Stomach (tissue), 9 donors: ENCODE results near the gene TMEM81. TPM values are rescaled to one million over a fixed set of nuclear protein-coding genes. Genes with fewer than 3 reads are reported as not detected.

ENCODE experiments used
- DNase-seq, 2 donors: peaks; one replicate each; pipeline versions ENCODE4 v3.0.0 to v3.0.0-alpha.2; 2013 to 2019
- H3K27ac ChIP-seq, 5 donors: fragments of 200-600 bp in 4 of 5; sonication (generic) in 4 of 5; one replicate each; pipeline ENCODE4 v1.5.1; 2013 to 2019; ENCODE audit warnings: mild to moderate bottlenecking in 1 of 5, moderate library complexity in 1 of 5
- H3K27me3 ChIP-seq, 3 donors: fragments of 200-600 bp; sonication (generic); one replicate each; pipeline ENCODE4 v1.5.1; 2017 to 2019; ENCODE audit warnings: mixed run types in 1 of 3
- H3K36me3 ChIP-seq, 4 donors: fragments of 200-600 bp; sonication (generic); 1 replicate in 3 of 4; 2 replicates in 1 of 4; pipeline ENCODE4 v1.5.1; 2016 to 2019
- H3K4me1 ChIP-seq, 4 donors: fragments of 200-600 bp; sonication (generic); one replicate each; pipeline ENCODE4 v1.5.1; 2016 to 2019
- H3K4me3 ChIP-seq, 4 donors: fragments of 200-600 bp; sonication (generic) in 3 of 4; one replicate each; pipeline ENCODE4 v1.5.1; 2016 to 2019; ENCODE audit warnings: mild to moderate bottlenecking in 1 of 4
- H3K9me3 ChIP-seq, 4 donors: fragments of 200-600 bp; sonication (generic); one replicate each; pipeline ENCODE4 v1.5.1; 2016 to 2019
- CTCF ChIP-seq, 7 experiments: fragments of 450-650 bp in 4 of 7; fragments of 200-600 bp in 3 of 7; sonication (generic) in 3 of 7; IDR thresholded peaks; one replicate each; pipeline ENCODE4 v1.5.1; 2016 to 2019; ENCODE audit warnings: antibody characterized with exemption in 7 of 7, control low read depth in 2 of 7, mild to moderate bottlenecking in 1 of 7
- EP300 ChIP-seq: sonication (generic); formaldehyde crosslinking; IDR thresholded peaks from one replicate; pipeline ENCODE4 v1.6.1; 2017; ENCODE audit warnings: antibody characterized with exemption
- POLR2A ChIP-seq, 4 donors: fragments of 450-650 bp; IDR thresholded peaks; one replicate each; pipeline ENCODE4 v1.6.1; 2016; ENCODE audit warnings: antibody characterized with exemption in 4 of 4, control low read depth in 2 of 4, mild to moderate bottlenecking in 1 of 4, moderate library complexity in 1 of 4
- POLR2AphosphoS5 ChIP-seq, 3 donors: sonication (generic); formaldehyde crosslinking; IDR thresholded peaks; one replicate each; pipeline ENCODE4 v1.6.1; 2016; ENCODE audit warnings: antibody characterized with exemption in 3 of 3
- WGBS, 5 donors: extraction: QIAGEN DNeasy Blood & Tissue Kit in 3 of 5; methylation state at CpG; one replicate each; pipeline versions ENCODE4 v1.1.5 to v1.1.7; 2013 to 2018; 5-methylcytosine and 5-hydroxymethylcytosine counted together
- intact Hi-C: fragments of 100-400 bp; cut with DNase I; formaldehyde crosslinking; loops from one replicate; pipeline ENCODE4 v1.15.1; 2023; ENCODE audit warnings: low total_unique reads
- polyA plus RNA-seq, 3 donors: library from polyadenylated mRNA; stranded (reverse); fragments of 200-250 nt; gene quantifications; one replicate each; pipeline ENCODE4 v1.2.3, GENCODE V29; 2013
- total RNA-seq, 5 donors: library from RNA; depleted of rRNA; stranded (reverse); fragments of >200 nt; gene quantifications; one replicate each; pipeline versions ENCODE4 v1.1.0 to v1.2.3, GENCODE V29; 2014 to 2016
- donor health status: healthy with polysubstance abuse.
- donor health status: Bipolar disorder and iron deficiency.
- donor health status: healthy.

The TMEM81 gene
- total and polyA plus RNA-seq, 8 donors, result 1.1 to 10.3 (median 1.8) TPM; not detected in 4

- H3K4me1 ChIP-seq, result peaks cover 0 to 8% (median 3%) of the 10 kb centered on the region in 4 donors
- no peak for DNase-seq
- H3K4me3 ChIP-seq, result no peak overlapping the region
- H3K36me3 ChIP-seq, result no peaks in the 10 kb centered on the region
- H3K9me3 ChIP-seq, result no peaks in the 10 kb centered on the region
- no peak overlapping the region for H3K27ac ChIP-seq
- intact Hi-C loops, result loop anchor here (5.0 kb wide), 1 partner anchor 72 kb away; no protein-coding TSS in a partner anchor
- whole genome bisulfite sequencing, 5 donors, result 92 to 97% (median 95%) methylated on average over 7 to 12 of the region's 12 CpGs
- no peak for TF ChIP-seq CTCF (IDR thresholded peaks at IDR 0.05)
- no peak for TF ChIP-seq EP300
- TF ChIP-seq POLR2AphosphoS5 (IDR thresholded peaks at IDR 0.05), result no peak
- no peak for TF ChIP-seq POLR2A (IDR thresholded peaks at IDR 0.05)
- peaks cover 0 to 22% (median 0%) of the 10 kb centered on the region in 3 donors for H3K27me3 ChIP-seq
Observed at GRCh38 chr1:205058853-205059252, 25.4 kb downstream of the TMEM81 start.

- no peaks in the 10 kb centered on the region for H3K36me3 ChIP-seq
- WGBS, 5 donors, result 86 to 93% (median 89%) methylated on average over 16 to 19 of the region's 19 CpGs
- intact Hi-C loops, result loop anchor here (5.0 kb wide), 1 partner anchor 71 kb away; no protein-coding TSS in a partner anchor
- H3K27ac ChIP-seq, result no peak overlapping the region
- no peak overlapping the region for H3K4me3 ChIP-seq
- no peak for DNase-seq
- peaks cover 0 to 26% (median 0%) of the 10 kb centered on the region in 3 donors for H3K27me3 ChIP-seq
- TF ChIP-seq POLR2A (IDR thresholded peaks at IDR 0.05) (no peak), CTCF (IDR thresholded peaks at IDR 0.05) (no peak), POLR2AphosphoS5 (IDR thresholded peaks at IDR 0.05) (no peak)
- H3K4me1 ChIP-seq, result peaks cover 0 to 8% (median 3%) of the 10 kb centered on the region in 4 donors
- no peaks in the 10 kb centered on the region for H3K9me3 ChIP-seq
Observed at GRCh38 chr1:205057808-205058575, 26.3 kb downstream of the TMEM81 start.

- peaks cover 0 to 30% (median 0%) of the 10 kb centered on the region in 3 donors for H3K27me3 ChIP-seq
- no peak overlapping the region for H3K4me3 ChIP-seq
- intact Hi-C loops, result loop anchor here (5.0 kb wide), 1 partner anchor 70 kb away; no protein-coding TSS in a partner anchor
- H3K9me3 ChIP-seq, result no peaks in the 10 kb centered on the region
- peaks cover 0 to 8% (median 3%) of the 10 kb centered on the region in 4 donors for H3K4me1 ChIP-seq
- 83 to 91% (median 88%) methylated on average over 6 of the region's 6 CpGs for WGBS, 5 donors
- H3K27ac ChIP-seq, result no peak overlapping the region
- no peak for DNase-seq
- TF ChIP-seq CTCF (IDR thresholded peaks at IDR 0.05), result no peak
- TF ChIP-seq POLR2AphosphoS5 (IDR thresholded peaks at IDR 0.05), result no peak
- TF ChIP-seq POLR2A (IDR thresholded peaks at IDR 0.05), result no peak
- no peak for TF ChIP-seq EP300
- no peaks in the 10 kb centered on the region for H3K36me3 ChIP-seq
Observed at GRCh38 chr1:205056956-205057568, 27.2 kb downstream of the TMEM81 start.

- Histone ChIP-seq H3K36me3 (no peaks in the 10 kb centered on the region), H3K4me3 (no peak overlapping the region), H3K27me3 (peaks cover 0 to 36% (median 0%) of the 10 kb centered on the region in 3 donors), H3K9me3 (no peaks in the 10 kb centered on the region), H3K4me1 (no peaks in the 10 kb centered on the region), H3K27ac (no peak overlapping the region)
- TF ChIP-seq POLR2A (IDR thresholded peaks at IDR 0.05) (no peak), EP300 (no peak), CTCF (IDR thresholded peaks at IDR 0.05) (no peak), POLR2AphosphoS5 (IDR thresholded peaks at IDR 0.05) (no peak)
- DNase-seq, result no peak
- WGBS, 5 donors, result 81 to 88% (median 82%) methylated on average over 13 of the region's 13 CpGs
- intact Hi-C loops, result loop anchor here (5.0 kb wide), 1 partner anchor 69 kb away; no protein-coding TSS in a partner anchor
Observed at GRCh38 chr1:205056188-205056611, 28.1 kb downstream of the TMEM81 start.
